Measurements from ENCODE around the gene PLCXD1.

PLCXD1 gene

DNA sequence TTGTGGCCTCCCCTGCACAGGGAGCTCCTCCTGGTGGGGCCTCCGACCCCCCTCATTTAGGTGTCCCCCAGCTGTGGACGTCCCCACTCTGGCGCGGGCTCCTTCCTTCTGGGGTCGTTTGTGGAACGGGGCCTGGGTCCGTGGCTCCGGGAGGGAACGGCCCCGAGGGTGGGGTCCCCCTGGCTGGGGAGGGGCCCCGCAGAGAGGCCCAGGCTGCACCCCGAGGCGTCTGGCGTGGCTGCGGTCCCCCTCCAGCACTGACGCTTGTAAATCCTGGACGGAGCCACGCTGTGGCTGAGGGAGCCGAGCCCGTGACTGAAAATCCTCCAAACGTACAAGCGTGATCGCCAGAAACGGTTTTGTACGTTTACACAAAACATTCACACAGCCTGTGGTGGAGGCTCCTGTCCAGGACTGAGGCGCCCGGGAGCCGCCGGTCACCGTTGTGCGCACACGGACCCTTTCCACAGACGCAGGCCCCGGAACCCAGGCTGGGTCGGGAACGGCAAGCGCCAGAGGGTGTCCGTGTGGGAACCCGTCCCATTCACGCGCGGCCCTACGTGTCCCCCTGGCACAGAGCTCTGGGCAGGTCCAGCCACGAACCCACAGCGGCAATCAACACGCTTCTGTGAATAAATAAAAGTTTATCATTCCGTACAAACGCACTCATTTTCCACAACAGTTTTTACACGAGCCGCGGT, 52.6 kb downstream of the PLCXD1 start:
- in situ Hi-C loops (cut with HindIII; ENCODE audit: low sequenced_read_pairs) = no loop called here

DNA sequence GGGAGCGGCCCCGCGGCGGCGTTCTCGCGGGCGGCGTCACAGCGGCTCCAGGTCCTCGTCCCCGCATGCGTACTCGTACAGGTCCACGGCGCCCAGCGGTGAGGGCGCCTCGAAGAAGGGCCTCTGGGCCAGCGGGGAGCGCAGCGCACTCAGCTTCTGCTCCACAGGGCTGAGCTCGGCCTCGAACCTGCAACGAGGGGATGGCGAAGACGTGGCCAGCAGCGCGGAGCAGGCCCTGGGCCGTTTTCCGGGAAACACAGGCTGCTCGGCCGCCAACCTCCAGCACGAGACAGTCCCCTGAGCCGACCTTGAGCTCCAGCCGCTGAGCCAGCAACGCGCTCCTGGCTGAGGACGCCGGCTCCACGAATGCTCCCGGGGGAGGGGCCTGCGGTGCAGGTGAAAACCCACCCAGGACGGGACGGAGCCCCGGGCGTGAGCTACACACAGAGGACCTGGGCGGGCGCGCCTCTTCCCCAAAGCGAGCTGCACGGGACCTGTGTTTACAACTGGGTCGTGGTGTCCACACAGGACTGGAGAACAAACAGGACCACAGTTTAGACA, 53.2 kb downstream of the PLCXD1 start:
- in situ Hi-C loops (cut with HindIII; ENCODE audit: low sequenced_read_pairs) = no loop called here

DNA sequence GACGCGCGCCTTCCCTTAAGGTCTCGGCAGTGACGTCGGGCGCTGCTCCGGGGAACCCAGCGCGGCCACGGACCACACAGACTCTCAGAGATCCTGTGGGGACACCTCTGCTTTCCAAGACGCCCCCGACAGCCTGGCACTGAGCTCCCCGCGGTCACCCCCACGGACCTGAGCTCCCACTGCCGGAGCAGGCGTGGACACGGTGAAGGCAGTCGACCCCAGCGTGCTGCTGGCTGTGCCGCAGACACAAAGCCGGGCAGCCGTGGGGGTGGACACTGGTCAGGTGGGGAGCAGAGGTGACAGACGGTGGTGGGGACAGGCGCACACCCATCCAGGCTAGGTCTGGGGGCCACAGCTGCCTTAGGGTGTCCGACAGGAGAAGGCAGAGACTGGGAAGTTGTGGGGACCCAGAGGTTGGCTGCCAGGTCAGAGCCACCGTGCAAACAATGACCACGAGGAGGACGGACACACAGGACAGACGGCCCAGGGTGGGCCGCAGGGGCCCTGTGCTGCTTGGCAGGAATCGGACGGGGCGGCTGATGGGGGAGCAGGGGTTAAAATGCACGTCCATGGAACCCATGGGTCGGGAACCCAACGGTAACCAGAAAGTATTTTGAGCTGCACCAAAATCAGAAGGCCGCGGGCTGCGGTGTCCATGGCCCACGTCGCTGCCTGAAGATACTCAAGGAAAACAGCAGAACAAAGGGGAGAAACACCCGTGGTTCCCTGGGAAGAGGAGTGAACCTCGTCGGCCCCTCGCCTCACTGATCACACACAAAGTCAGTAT, 54.0 kb downstream of the PLCXD1 start:
- in situ Hi-C loops (cut with HindIII; ENCODE audit: low sequenced_read_pairs) = no loop called here

DNA sequence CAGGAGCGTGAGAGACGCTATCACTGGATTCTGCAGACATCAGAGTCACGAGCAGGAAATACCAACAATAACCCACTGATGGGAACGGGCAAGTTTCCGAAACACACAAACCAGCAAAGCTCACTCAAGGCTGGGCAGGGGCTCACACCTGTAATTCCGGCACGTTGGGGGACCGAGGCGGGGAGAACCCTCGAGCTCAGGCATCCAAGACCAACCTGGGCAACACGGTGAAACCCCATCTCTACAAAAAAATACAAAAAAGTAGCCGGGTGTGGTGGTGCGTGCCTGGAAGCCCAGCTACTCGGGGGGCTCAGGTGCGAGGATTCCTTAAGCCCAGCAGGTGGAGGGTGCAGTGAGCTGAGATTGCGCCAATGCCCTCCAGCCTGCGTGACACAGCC, 54.6 kb downstream of the PLCXD1 start:
- in situ Hi-C loops (cut with HindIII; ENCODE audit: low sequenced_read_pairs) = no loop called here

DNA sequence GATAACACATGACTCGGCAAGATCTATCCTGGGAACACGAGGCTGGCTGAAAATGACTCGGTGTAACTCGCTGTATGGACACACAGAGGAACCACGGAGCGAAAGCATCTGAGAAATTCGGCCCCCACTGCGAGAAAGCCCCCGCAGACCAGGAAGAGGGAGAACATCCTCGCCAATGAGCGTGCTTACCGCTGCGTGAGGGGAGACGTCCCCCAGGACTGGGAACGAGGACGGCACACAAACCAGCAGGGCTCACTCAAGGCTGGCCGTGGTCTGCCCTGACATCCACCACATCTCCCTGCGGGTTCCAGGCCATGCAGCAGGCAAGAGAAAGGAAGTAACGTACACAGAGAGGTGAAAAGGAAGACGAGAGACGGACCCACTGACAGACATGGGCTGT, 55.0 kb downstream of the PLCXD1 start:
- in situ Hi-C loops (cut with HindIII; ENCODE audit: low sequenced_read_pairs) = no loop called here

DNA sequence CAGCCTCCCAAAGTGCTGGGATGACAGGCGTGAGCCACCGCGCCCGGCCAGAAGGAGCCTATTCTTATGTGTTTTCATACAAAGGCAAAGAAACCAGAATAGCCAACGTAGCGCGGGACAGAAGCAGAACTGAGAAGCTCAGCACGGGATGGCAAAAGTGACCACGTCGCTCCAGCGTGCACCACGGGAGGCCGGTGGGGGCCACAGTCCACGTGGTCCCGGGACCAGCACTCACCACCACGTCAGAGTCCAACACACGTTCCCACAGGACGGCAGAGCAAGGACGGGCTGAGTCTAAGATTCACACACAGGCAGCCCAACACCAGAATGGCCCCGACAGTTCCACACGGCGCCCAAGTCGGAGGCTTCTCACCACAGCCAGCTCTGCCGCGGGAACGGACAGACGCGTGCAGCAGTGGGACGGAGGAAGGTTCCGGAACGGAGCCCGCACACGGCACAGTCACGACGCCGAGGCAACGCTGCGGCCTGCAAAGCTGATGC, 56.2 kb downstream of the PLCXD1 start:
- in situ Hi-C loops (cut with HindIII; ENCODE audit: low sequenced_read_pairs) = no loop called here

DNA sequence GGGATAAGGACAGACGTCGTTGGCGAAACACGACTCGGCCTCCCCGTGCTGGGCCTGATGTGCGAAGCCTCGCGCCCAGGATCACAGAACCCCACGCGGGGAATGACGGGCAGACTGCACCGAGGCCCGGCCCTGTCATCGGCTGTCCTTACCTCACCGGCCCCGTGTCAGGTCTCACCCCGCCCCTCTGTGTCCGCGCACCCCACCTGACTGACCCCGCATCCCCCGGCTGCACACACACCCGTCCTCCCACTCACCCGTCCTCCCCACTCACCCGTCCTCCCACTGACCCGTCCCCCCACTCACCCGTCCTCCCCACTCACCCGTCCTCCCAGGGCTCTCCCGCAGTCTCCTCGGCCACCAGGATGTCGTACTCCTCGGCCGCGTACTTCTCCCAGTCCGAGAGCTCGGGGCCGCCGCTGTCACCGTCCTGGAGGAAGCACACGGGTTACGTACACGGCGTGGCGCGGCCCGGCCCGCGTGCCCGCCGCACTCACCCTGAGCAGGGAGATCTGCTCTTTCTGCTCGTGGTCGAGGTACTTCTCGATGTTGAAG, 57.2 kb downstream of the PLCXD1 start:
- in situ Hi-C loops (cut with HindIII; ENCODE audit: low sequenced_read_pairs) = no loop called here

DNA sequence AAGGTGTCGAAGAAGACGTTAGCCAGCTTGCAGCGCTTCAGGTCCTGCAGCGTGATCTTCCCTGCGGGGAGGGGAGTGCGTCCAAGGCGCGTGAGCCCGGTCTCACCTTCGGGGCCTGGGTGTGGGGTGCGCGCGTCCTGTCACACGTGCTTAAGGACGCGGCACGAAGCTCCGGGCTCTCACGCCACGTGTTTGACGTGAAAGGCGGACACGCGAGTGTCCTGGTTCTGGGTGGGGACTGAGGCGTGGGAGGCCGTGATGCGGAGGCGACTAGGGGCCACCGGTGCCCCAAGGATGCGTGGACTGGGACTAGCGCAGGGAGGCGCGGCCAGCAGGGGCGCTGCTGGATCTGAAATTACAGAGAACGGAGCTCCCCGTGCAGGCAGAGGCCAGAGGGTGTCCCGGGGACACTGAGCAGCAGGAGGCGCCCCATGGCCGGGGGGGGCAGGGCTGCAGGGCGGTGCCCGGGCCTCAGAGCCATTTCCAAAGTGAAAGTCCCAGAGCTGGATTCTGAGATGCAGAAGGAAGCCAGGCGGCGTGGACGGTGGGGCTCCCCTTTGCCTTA, 57.7 kb downstream of the PLCXD1 start:
- in situ Hi-C loops (cut with HindIII; ENCODE audit: low sequenced_read_pairs) = no loop called here

DNA sequence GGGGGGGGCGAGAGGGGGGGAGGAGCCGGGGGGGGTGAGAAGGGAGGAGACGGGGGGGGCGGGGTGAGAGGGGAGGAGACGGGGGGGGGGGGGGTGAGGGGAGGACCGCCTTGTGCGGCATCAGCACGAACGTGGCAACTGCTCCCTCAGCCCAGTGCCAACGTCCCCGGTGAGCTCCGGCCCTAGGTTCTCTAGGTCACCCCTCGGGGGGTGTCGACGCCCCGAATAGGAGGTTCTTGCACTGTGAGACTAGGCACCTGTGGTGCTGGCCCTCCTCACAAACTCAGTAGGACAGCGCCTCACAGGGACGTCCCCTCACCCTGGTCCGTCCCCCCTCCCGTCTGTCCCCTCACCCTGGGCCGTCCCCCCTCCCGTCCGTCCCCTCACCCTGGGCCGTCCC, 58.9 kb downstream of the PLCXD1 start:
- in situ Hi-C loops (cut with HindIII; ENCODE audit: low sequenced_read_pairs) = no loop called here

DNA sequence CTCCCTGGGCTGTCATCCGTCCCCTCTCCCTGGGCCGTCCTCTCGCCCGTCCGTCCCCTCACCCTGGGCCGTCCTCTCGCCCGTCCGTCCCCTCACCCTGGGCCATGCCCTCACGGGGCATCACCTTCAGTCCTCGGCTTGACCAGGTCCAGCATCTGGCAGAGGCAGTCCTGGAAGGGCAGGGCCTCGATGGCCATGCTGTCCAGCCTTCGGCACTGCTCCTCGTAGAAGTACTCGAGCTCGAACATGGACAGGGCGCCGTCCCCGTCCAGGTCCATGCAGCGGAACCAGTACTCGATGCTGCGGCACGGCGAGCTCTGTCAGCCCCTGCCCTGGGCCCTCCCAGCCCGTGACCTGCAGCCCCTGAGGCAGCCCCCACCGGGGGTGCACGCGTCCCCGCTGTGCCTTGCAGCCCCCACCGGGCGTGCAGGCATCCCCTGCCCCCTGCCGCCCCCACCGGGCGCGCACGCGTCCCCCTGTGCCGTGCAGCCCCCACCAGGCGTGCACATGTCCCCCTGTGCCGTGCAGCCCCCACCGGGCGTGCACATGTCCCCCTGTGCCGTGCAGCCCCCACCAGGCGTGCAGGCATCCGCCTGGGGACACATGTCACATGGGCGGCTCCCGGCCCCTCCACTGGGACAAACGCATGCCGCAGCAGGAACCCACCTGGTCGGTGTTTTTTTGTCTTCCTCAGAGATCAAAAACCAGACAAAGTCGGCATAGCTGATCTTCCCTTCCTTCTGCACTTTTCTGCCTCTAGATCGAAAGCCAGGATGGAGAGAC, 59.7 kb downstream of the PLCXD1 start:
- in situ Hi-C loops (cut with HindIII; ENCODE audit: low sequenced_read_pairs) = no loop called here

DNA sequence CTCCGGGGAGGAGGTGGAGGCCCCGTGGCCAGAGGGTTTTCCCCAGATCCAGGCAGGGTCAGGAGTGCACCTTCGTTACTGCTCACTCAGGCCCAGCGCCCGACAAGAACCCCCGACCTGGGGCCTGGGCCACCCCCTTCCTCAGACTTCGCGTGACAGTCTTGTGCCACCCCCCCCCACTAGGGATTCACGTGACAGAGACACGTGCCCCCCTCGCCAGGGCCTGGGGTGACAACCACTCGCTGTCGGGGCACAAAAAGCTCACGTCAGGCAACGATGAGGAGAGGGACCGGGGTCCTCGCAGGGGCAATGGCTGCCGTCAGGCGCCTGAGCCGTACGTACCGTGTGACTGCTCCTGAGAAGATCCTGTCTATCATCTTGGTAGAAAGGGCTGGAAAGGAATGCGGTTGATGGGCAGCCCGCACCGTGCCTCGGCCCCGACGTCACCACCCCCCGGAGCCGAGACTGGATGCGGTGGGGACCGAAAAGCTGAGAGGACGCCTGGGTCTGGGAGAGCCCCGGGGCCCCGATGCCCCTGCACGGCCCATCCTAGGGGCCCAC, 60.4 kb downstream of the PLCXD1 start:
- in situ Hi-C loops (cut with HindIII; ENCODE audit: low sequenced_read_pairs) = no loop called here

DNA sequence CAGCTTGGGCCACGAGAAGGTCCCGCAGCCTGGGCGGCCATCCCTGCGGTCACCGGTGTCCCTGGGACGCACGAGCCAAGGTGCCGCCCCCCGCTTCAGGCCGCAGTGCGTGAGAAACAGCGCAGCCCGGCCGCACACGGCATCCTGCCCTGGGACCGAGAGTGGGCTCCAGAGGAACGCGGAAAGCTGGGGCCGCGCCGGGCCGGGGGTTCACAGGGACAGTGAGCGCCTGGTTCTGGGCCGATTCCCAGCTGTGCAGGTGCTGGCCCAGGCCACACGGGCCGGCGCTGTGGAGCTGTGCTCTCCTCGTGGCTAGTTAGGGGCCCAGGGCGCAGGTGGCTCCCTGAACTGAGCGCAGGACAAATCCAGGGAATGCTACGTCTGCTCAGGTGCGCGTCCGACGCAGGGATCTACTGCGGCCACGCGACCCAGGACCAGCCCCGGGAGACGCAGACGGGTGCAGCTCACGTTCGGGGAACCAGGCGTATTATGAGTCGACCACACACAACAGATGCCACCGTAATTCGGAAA, 63.3 kb downstream of the PLCXD1 start:
- in situ Hi-C loops (cut with HindIII; ENCODE audit: low sequenced_read_pairs) = no loop called here

DNA sequence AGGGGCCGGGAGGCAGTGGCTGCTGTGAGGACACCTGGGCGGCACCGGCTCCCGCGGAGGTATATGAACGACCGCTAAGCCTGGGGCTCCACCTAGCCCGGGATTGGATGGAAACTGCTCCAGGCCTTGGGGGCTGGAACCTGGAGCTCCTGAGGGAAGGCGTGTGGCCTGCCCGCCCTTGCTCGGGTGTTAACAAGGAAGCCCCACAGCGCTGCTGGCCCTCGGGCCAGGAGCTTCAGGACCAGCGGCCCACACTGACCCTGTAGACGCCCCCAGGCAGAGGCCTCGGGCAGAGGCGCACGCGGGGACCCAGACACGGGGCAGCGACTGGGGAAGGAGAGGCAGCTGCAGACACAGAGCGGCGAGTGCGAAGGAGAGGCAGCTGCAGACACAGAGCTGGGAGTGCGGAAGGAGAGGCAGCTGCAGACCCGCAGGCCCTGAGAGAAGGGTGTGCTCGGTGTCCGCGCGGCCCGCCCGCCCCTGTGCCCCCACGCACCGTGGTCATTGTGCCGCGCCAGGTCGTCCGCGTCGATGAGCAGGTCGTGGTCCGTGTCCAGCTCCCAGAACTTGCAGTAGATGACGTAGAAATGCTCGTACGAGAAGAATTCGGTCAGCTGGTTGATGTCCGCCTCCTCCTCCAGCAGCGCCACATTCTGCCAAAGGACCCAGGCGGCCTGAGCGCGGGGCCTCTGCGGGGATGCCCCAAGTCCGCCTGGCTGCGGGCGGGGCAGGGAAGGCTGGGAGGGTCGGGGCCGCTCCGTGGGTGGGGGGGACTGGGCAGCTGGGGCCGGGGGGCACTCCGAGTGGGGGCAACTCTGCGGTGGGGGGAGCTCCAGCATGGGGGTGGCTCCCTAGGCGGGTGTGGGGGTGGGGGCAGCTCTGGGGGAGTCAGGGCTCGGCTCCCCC, 64.1 kb downstream of the PLCXD1 start:
- in situ Hi-C loops (cut with HindIII; ENCODE audit: low sequenced_read_pairs) = no loop called here

DNA sequence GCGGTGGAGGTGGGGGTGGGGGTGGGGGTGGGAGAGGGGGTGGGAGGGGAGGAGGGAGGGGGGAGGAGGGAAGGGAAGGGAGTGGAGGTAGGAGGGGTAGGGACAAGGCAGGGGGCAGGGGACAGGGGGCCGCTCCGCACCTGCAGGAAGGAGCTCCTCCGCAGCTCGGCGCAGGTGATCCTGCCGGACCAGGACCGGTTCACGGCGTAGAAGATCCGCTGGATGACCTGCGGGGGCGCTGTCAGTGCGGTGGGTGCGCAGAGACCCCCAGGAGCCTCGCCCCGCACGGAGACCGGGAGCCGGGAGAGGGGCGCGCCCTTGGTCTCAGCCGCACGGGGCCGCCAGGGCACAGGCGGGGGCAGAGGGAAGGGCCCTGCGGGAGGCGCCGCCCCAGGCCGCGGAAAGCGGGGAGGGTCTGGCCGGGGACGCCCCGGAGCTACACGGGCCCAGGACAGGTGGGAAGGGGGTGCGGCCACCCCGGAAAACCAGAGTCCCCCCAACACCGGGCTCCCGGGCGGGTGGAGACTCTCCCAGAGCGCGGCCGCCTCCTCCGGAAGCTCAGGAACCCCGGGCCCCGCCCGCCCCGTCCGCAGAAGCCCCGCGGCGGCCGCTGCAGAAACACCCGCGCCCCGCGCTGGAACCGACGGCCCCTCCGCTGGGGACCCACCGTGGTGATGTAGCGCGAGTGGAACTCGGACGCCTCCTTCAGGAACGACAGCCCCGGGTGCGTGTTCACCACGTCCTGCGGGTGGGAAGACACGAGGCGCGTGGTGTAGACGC, 65.0 kb downstream of the PLCXD1 start:
- in situ Hi-C loops (cut with HindIII; ENCODE audit: low sequenced_read_pairs) = no loop called here

DNA sequence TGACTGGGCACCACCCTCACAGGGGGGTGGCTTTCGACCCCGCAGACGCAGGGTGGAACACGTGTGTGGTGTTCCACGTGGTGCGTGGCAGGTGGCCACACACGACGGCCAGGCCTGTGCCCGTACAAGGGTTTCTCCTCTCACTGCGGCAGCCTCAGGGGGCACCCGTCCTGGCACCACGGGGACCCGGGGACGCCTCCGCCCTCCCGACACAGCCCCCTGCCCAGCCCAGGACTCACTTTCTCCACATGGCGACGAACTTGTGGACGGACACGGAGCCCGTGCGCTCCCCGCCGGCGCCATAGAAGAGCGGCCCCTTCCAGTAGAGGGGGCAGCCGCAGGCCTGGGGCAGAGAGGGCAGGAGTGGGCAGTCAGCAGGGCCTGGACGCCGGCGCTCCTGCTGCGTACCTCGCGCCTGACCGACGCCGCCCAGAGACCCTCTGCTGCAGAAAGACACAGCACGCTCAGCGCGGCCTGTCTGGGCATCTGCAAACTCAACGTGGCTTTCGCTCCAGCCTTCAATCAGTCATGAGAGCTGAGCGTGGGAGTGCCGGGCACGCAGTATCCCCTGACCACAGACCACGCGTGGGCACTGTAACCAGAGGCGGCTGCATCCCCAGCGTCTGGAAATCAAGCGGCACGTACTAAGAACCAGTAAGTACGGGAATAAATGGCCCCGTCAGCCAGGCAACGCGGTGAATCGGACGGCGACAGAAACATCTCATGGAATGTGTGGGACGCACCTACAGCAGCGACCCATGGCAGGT, 66.4 kb downstream of the PLCXD1 start:
- in situ Hi-C loops (cut with HindIII; ENCODE audit: low sequenced_read_pairs) = no loop called here

DNA sequence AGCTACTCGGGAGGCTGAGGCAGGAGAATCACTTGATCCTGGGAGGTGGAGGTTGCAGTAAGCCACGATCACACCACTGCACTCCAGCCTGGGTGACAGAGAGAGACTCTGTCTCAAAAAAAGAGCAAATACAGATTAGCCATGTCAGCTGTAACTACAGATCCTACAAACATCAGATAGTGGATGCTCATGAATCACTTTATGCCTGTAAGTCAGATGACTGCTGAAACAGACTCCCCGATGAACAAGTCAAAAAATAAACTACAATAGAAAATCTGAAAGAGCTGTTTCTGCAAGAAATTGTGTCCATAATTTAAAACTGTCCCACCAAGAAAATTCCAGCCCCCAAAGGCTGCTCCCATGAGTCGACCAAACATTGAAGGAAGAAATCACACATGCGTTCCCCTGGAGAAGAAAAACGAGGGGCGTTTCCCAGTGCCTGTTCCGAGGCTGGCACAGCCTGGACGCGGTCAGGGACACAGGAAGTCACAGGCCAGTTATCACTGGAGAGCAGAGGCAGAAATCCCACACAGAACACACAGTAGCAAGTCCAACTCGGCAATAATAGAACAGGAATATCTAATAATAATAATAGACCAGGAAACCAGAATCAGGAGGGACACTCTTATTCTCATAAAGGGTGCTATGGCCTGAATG, 67.4 kb downstream of the PLCXD1 start:
- in situ Hi-C loops (cut with HindIII; ENCODE audit: low sequenced_read_pairs) = no loop called here

DNA sequence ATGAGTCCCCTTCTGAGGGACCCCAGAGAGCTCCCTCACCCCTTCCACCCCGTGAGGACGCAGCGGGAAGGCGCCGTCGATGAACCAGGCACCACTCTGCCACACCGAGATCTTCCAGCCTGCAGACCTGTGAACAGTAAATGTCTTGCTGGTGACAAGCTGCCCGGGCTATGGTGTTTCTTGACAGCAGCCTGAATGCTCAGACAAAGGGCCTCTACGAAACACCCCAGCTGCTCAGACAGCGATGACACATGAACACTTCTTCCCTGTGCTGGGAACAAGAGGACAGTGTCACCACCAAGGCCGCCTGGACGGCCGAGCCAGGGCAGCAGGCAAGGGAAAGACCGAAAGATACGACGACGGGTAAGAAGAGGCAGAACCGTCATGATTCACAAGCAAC, 68.0 kb downstream of the PLCXD1 start:
- in situ Hi-C loops (cut with HindIII; ENCODE audit: low sequenced_read_pairs) = no loop called here
